Measurements from ENCODE around the gene EXOC1L.

GRCh38 chr4:55884093-55884850 lies 64.7 kb downstream of the EXOC1L start:
- TF ChIP-seq CTCF (conservative IDR thresholded peaks at IDR 0.05; ENCODE audit: low read length), result no peak
- no peak for TF ChIP-seq EZH2phosphoT487 (IDR thresholded peaks at IDR 0.05; ENCODE audit: borderline replicate concordance)
